KOPT-K1 (cell line): ENCODE data around the gene ANTXR1.
"Not testable (repeated sequence)": the region's sequence is repeated elsewhere in the genome, so short reads cannot be mapped to it uniquely, and the experiment has no call there.

Experiments used
- H3K27ac ChIP-seq: fragments of 200-600 bp; sonication (generic); 2 replicates; pipeline ENCODE4 v1.5.1; 2016; ENCODE audit warnings: antibody characterized with exemption, mild to moderate bottlenecking, low read depth, low read length; ENCODE audit not compliant: poor library complexity, severe bottlenecking
- H3K36me3 ChIP-seq: fragments of 200-600 bp; sonication (generic); 2 replicates; pipeline ENCODE4 v1.5.1; 2017; ENCODE audit warnings: antibody characterized with exemption, mild to moderate bottlenecking, low read length, moderate library complexity; ENCODE audit not compliant: insufficient read depth
- H3K9me3 ChIP-seq: fragments of 200-600 bp; sonication (generic); 2 replicates; pipeline ENCODE4 v1.5.1; 2017; ENCODE audit warnings: antibody characterized with exemption, low read length, mild to moderate bottlenecking; ENCODE audit not compliant: insufficient read depth, poor library complexity, severe bottlenecking

Gene ANTXR1

DNA sequence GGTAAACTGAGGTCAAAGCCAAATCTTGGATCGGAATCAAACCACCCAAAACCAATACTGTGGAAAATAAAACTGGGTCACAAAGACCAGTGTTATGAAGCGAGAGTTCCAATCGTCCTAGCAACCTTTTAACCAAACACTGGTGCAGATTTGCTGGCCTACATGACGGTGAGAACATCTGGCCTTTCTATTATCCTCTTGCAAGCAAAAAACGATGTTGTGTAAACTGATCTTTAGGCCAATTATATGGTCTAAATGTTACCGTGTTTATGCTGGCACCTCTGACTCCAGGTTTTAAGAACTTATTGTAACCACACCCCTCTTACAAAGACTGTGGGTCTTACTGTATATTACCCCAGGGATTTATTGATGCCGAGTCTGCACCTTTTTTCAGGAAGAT lies 228.1 kb downstream of the ANTXR1 start:
- Histone ChIP-seq H3K9me3 (no peaks in the 10 kb centered on the region), H3K36me3 (peaks cover 2% of the 10 kb centered on the region; the same call in 1 of the 2 replicates), H3K27ac (no peak overlapping the region)

GRCh38 chr2:69241664-69242514 lies 228.9 kb downstream of the ANTXR1 start:
- H3K9me3 ChIP-seq: no peaks in the 10 kb centered on the region
- no peak overlapping the region for H3K27ac ChIP-seq
- H3K36me3 ChIP-seq: peaks cover 4% of the 10 kb centered on the region; the same call in 1 of the 2 replicates

DNA sequence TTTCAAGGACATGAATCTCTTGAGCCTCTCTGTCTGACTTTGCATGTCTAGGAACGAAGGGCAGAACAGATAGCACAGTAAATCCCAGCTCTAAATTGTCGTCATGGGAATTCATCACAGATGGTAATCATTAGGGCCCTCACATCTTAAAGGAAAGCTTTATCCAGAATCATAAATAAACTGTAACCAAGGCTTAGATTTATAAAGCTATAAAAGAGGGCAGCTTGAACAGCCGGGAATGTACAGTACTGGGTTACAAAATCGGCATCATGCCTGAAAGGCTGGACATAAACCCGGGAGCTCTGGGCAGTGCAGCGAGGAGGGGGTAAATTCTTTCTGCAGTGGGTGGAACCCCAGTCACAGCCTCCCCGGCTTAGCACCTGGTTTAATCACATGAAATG lies 229.7 kb downstream of the ANTXR1 start:
- no peaks in the 10 kb centered on the region for H3K9me3 ChIP-seq
- H3K36me3 ChIP-seq: peaks cover 4% of the 10 kb centered on the region; the same call in 1 of the 2 replicates
- H3K27ac ChIP-seq: no peak overlapping the region

- peaks cover 4% of the 10 kb centered on the region; the same call in 1 of the 2 replicates for H3K36me3 ChIP-seq
- H3K9me3 ChIP-seq: no peaks in the 10 kb centered on the region
- no peak overlapping the region for H3K27ac ChIP-seq
Measured at GRCh38 chr2:69243652-69244051, 230.7 kb downstream of the ANTXR1 start.

DNA sequence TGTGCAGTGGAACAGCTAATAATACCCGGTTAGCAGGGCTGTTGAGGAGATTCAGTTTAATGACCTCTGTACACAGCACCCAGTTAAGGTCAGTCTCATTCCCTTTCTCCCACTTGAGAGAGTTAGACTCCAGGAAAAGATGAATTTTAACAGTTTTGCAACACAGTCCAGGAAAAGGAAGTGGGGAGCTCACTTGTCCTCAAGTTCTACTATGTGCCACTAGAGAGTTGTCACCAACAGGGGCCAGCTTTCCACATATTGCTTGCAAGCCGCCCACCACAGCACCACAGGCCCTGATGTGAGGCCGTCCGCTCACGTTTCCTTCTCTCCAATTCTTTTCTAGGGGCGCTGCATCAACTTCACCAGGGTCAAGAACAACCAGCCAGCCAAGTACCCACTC lies 231.9 kb downstream of the ANTXR1 start:
- Histone ChIP-seq H3K27ac (no peak overlapping the region), H3K9me3 (no peaks in the 10 kb centered on the region), H3K36me3 (peaks cover 4% of the 10 kb centered on the region; the same call in 1 of the 2 replicates)

DNA sequence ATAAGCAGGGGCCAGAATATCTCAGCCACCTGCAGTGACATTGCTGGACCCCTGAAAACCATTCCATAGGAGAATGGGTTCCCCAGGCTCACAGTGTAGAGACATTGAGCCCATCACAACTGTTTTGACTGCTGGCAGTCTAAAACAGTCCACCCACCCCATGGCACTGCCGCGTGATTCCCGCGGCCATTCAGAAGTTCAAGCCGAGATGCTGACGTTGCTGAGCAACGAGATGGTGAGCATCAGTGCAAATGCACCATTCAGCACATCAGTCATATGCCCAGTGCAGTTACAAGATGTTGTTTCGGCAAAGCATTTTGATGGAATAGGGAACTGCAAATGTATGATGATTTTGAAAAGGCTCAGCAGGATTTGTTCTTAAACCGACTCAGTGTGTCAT lies 234.6 kb downstream of the ANTXR1 start:
- Histone ChIP-seq H3K27ac (no peak overlapping the region), H3K9me3 (no peaks in the 10 kb centered on the region), H3K36me3 (peaks cover 4% of the 10 kb centered on the region; the same call in 1 of the 2 replicates)

- Histone ChIP-seq H3K36me3 (peaks cover 4% of the 10 kb centered on the region; the same call in 1 of the 2 replicates), H3K27ac (no peak overlapping the region), H3K9me3 (no peaks in the 10 kb centered on the region)
Measured at GRCh38 chr2:69248232-69248631, 235.3 kb downstream of the ANTXR1 start.

DNA sequence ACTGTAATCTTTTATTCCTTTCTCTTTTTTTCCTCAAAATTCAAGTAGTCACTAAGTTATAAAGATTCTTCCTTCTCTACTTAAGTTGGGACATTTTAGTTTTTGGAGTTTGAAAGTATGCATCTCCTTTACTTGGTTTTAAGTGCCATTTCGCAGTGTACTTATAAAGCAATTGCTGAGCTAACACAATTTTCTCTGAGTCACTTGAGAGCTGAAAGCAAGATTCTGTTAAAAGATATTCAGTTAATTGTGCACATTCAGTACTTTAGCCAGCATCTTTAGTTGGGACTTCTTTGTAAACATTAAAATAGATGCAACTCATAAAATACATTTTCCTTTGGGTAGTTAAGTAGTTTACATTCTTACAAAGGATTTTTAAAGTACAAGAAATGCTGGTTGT lies 238.0 kb downstream of the ANTXR1 start:
- no peak overlapping the region for H3K27ac ChIP-seq
- peaks cover 3% of the 10 kb centered on the region; the same call in 1 of the 2 replicates for H3K36me3 ChIP-seq
- no peaks in the 10 kb centered on the region for H3K9me3 ChIP-seq

- no peak overlapping the region for H3K27ac ChIP-seq
- no peaks in the 10 kb centered on the region for H3K9me3 ChIP-seq
- no peaks in the 10 kb centered on the region for H3K36me3 ChIP-seq
Measured at GRCh38 chr2:69251943-69252342, 239.0 kb downstream of the ANTXR1 start.

- no peak overlapping the region for H3K27ac ChIP-seq
- no peaks in the 10 kb centered on the region for H3K36me3 ChIP-seq
- no peaks in the 10 kb centered on the region for H3K9me3 ChIP-seq
Measured at GRCh38 chr2:69253112-69253511, 240.1 kb downstream of the ANTXR1 start.

DNA sequence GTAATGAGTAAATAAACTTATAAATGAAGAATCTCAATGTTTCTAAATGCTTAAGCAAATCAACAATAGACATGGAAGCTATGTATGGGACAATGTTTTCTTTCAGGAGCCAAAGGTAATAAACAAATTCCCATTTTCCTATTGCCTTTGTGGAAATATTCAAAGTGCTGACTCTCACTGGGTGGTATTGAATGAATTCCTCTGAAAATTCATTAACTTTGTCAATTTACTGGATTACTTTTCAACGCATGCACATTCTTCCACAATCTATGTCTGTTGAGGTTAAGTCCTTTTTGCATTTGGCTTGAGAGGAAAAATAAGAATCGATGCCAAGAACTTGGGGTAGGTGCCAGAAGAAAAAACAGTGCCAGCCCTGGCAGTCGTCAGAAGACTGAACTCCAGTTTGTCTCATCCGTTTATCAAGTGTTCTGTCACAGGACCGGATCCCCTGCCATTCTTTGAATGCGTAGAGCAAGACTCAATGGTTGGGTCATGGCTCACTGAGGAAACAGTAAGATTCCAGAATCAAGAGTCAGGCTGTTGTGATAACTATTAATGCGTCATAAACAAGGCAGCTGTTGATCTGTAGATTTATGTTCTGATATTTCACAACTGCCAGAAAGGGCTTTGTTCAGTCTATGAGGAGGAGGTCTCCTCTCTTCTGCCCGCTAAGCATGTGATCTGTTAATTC lies 240.8 kb downstream of the ANTXR1 start:
- H3K27ac ChIP-seq: no peak overlapping the region
- no peaks in the 10 kb centered on the region for H3K36me3 ChIP-seq
- H3K9me3 ChIP-seq: no peaks in the 10 kb centered on the region

- Histone ChIP-seq H3K9me3 (peaks cover 17% of the 10 kb centered on the region), H3K36me3 (no peaks in the 10 kb centered on the region), H3K27ac (no peak overlapping the region)
Measured at GRCh38 chr2:69255760-69256159, 242.8 kb downstream of the ANTXR1 start.

GRCh38 chr2:69259994-69260591 lies 247.1 kb downstream of the ANTXR1 start:
- not testable (repeated sequence) for H3K27ac ChIP-seq

DNA sequence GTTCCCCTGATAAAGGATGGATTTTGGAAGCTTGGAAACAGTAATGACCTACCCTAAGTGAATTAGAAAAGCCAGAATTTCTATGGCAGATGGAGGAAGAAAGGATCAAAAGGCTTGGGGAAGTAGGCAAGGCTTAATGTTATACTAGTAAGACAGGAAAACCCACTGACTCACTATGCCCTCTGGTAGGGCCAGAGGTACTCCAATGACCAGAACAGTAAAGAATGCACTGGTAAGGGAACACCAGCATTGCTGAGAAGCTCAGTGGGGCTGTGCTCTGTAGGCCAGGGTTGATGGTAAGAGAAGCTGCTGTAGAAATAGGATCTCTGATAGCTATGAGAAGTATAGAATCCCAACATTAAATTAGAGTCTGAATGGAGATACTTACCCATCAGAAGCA lies 247.7 kb downstream of the ANTXR1 start:
- Histone ChIP-seq H3K9me3 (peaks cover 35% of the 10 kb centered on the region), H3K36me3 (no peaks in the 10 kb centered on the region), H3K27ac (no peak overlapping the region)

More at GRCh38 chr2:69259994-69260591, 247.1 kb downstream of the ANTXR1 start:
- H3K36me3 ChIP-seq: not testable (repeated sequence)
- H3K9me3 ChIP-seq: peaks cover 35% of the 10 kb centered on the region

- no peaks in the 10 kb centered on the region for H3K9me3 ChIP-seq
- H3K27ac ChIP-seq: no peak overlapping the region
- H3K36me3 ChIP-seq: no peaks in the 10 kb centered on the region
Measured at GRCh38 chr2:69269330-69269729, 256.4 kb downstream of the ANTXR1 start.
